Measurements from ENCODE around the gene GRID2IP. TPM values are rescaled to one million over a fixed set of nuclear protein-coding genes. Genes with fewer than 3 reads are reported as not detected.

GRID2IP gene
- total RNA-seq, 1 experiment from 2014 or later: not detected

DNA sequence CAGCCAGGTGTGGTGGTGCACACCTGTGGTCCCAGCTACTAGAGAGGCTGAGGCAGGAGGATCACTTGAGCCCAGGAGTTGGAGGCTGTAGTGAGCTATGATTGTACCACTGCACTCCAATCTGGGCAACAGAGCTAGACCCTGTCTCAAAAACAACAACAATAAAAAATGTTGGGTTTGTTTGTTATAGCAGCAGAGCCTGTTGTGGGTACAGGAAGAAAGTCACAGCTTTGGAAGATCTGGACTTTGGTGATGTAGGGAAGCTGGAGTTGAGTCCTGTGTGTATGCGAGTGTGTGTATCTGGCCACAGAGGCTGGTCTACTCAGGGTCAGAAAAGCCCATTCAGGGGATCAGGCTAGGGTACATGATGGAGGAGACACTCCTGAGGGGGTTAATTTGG is 3.9 kb downstream of the GRID2IP start:
- no peak overlapping the region for H3K4me3 ChIP-seq (ENCODE audit: low read depth, low read length, poor library complexity, severe bottlenecking)
- H3K27me3 ChIP-seq (replicated peaks; ENCODE audit: insufficient read depth, low read depth, low read length, poor library complexity): no peaks in the 10 kb centered on the region
- POLR2A ChIA-PET (ENCODE audit: low non-redundant PET): no interaction called here
- no TSS peak for BruUV-seq (replicated peaks)
- H3K36me3 ChIP-seq (ENCODE audit: insufficient read depth, low read length, poor library complexity, severe bottlenecking): no peaks in the 10 kb centered on the region
- CTCF ChIA-PET: no interaction called here
- H3K4me1 ChIP-seq (ENCODE audit: insufficient read depth, low read length, poor library complexity, severe bottlenecking): no peaks in the 10 kb centered on the region
- DNase-seq (ENCODE audit: low spot score): no peak
- TF ChIP-seq, protein P1, sequence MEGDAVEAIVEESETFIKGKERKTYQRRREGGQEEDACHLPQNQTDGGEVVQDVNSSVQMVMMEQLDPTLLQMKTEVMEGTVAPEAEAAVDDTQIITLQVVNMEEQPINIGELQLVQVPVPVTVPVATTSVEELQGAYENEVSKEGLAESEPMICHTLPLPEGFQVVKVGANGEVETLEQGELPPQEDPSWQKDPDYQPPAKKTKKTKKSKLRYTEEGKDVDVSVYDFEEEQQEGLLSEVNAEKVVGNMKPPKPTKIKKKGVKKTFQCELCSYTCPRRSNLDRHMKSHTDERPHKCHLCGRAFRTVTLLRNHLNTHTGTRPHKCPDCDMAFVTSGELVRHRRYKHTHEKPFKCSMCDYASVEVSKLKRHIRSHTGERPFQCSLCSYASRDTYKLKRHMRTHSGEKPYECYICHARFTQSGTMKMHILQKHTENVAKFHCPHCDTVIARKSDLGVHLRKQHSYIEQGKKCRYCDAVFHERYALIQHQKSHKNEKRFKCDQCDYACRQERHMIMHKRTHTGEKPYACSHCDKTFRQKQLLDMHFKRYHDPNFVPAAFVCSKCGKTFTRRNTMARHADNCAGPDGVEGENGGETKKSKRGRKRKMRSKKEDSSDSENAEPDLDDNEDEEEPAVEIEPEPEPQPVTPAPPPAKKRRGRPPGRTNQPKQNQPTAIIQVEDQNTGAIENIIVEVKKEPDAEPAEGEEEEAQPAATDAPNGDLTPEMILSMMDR (conservative IDR thresholded peaks at IDR 0.05; ENCODE audit: low read depth, low read length): no peak
- no peak for TF ChIP-seq EZH2 (IDR thresholded peaks at IDR 0.05; ENCODE audit: borderline replicate concordance, low read depth, low read length, poor library complexity, severe bottlenecking)
- no peak overlapping the region for H3K27ac ChIP-seq (ENCODE audit: low read depth, low read length, poor library complexity, severe bottlenecking)
- H3K9me3 ChIP-seq (ENCODE audit: low read depth, low read length, poor library complexity, severe bottlenecking): no peaks in the 10 kb centered on the region
- intact Hi-C loops (cut with micrococcal nuclease; ENCODE audit: unreplicated experiment): no loop called here

DNA sequence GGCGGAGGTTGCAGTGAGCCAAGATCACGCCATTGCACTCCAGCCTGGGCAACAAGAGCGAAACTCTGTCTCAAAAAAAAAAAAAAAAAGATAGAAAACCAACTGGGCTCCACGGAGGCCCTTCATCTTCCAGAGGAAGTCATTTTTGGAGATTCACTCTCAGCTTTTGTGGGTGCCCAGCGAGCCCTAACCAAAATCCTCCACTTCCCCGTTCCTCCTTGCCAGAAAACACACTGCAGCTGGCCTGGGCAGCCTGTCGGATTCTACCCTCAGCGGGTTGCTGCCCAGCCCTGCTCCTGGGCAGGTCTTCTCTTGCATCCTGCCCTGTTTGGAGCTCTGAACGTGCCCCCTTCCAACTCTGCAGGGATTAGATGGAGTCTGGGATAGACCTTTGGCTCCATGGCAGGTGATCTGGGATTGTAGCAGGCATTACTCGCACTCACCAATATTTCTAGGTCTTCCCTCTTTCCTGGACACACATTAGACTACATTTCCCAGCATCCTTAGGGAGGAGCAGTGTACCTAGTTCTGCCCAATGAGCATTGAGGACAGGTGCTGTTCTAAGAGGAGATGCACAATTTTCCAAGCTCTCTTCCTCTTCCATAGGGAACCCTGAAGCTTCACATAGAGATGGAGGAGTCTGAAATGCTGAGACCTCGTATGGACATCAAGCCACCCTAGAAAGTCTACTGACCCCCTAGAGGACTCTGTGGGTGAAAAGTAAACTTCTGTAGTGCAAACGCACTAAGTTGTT is 4.6 kb downstream of the GRID2IP start:
- Histone ChIP-seq H3K27me3 (replicated peaks; ENCODE audit: insufficient read depth, low read depth, low read length, poor library complexity) (no peaks in the 10 kb centered on the region), H3K9me3 (ENCODE audit: low read depth, low read length, poor library complexity, severe bottlenecking) (no peaks in the 10 kb centered on the region), H3K4me3 (ENCODE audit: low read depth, low read length, poor library complexity, severe bottlenecking) (no peak overlapping the region), H3K36me3 (ENCODE audit: insufficient read depth, low read length, poor library complexity, severe bottlenecking) (no peaks in the 10 kb centered on the region), H3K27ac (ENCODE audit: low read depth, low read length, poor library complexity, severe bottlenecking) (no peak overlapping the region), H3K4me1 (ENCODE audit: insufficient read depth, low read length, poor library complexity, severe bottlenecking) (no peaks in the 10 kb centered on the region)
- CTCF ChIA-PET: no interaction called here
- POLR2A ChIA-PET (ENCODE audit: low non-redundant PET): interaction anchor here (0.6 kb wide), 1 partner anchor 75 kb away, joined by 3 read pairs; no protein-coding TSS in a partner anchor
- no TSS peak for BruUV-seq (replicated peaks)
- no peak for DNase-seq (ENCODE audit: low spot score)
- TF ChIP-seq EZH2 (IDR thresholded peaks at IDR 0.05; ENCODE audit: borderline replicate concordance, low read depth, low read length, poor library complexity, severe bottlenecking): no peak
- TF ChIP-seq, protein P1 (conservative IDR thresholded peaks at IDR 0.05; ENCODE audit: low read depth, low read length): no peak
- intact Hi-C loops (cut with micrococcal nuclease; ENCODE audit: unreplicated experiment): no loop called here

DNA sequence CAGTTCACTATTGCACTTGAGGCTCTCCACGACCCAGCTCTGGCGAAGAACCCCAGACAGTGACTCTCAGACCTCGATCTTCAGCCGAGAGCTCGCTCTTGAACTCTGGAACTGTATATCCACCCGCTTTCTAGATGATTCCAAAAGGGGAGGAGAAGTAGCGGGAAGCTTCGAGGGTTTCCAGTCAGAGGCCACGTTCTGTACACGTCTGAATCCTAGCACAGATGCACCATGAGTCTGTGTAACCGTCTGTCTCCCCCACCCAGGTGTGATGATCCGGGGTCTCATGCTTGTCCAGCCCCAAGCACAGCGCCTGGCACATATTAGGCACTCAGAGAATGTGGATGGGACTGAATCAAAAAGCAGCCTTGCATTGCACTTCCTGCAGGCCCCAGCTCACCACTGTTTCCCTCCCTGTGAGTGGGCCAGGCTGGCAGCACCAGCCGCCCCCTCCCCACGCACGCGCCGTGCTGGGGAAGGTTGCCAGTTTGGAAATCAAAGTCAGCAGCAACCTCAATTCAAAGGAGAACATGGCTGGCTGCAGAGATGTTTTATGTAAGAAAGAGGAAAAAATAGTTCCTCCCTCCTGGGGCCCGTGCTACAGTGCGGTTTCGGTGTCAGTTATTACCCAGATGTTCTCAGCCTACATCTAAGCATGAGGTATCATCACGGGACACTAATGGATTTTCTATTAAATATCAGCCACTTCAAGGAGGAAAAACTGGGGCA is 5.7 kb downstream of the GRID2IP start:
- H3K4me3 ChIP-seq (ENCODE audit: low read depth, low read length, poor library complexity, severe bottlenecking): no peak overlapping the region
- H3K27ac ChIP-seq (ENCODE audit: low read depth, low read length, poor library complexity, severe bottlenecking): no peak overlapping the region
- no peaks in the 10 kb centered on the region for H3K36me3 ChIP-seq (ENCODE audit: insufficient read depth, low read length, poor library complexity, severe bottlenecking)
- intact Hi-C loops (cut with micrococcal nuclease; ENCODE audit: unreplicated experiment): no loop called here
- no TSS peak for BruUV-seq (replicated peaks)
- CTCF ChIA-PET: no interaction called here
- DNase-seq (ENCODE audit: low spot score): no peak
- no peaks in the 10 kb centered on the region for H3K4me1 ChIP-seq (ENCODE audit: insufficient read depth, low read length, poor library complexity, severe bottlenecking)
- TF ChIP-seq, protein P1 (conservative IDR thresholded peaks at IDR 0.05; ENCODE audit: low read depth, low read length): no peak
- TF ChIP-seq EZH2 (IDR thresholded peaks at IDR 0.05; ENCODE audit: borderline replicate concordance, low read depth, low read length, poor library complexity, severe bottlenecking): no peak
- POLR2A ChIA-PET (ENCODE audit: low non-redundant PET): no interaction called here
- H3K9me3 ChIP-seq (ENCODE audit: low read depth, low read length, poor library complexity, severe bottlenecking): no peaks in the 10 kb centered on the region
- H3K27me3 ChIP-seq (replicated peaks; ENCODE audit: insufficient read depth, low read depth, low read length, poor library complexity): no peaks in the 10 kb centered on the region
